ENCODE results near the gene PAM16. TPM values are rescaled to one million over a fixed set of nuclear protein-coding genes. Genes with fewer than 3 reads are reported as not detected.

The PAM16 gene
- total and polyA plus RNA-seq, 2 experiments from 2014 or later: 35.0 to 70.4 TPM

DNA sequence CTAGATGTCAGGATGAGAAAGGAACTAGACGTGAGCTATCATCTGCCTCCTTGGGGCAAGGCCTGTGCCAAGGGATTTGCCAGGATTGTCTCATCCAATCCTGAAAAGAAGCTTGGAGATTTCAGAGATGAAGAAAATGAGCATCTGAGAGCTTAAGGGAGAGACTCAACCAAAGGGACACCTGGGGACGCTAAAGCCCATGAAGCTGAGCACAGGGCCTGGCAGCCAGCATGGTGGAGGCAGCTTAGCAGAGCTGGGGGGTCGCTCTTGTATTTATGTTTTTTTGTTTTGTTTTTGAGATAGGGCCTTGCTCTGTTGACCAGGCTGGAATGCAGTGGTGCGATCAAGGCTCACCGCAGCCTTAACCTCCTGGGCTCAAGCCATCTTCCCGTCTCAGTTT is 53.6 kb downstream of the PAM16 start:
- no peak for DNase-seq (ENCODE audit: low spot score)
- Histone ChIP-seq H3K4me2 (no peak overlapping the region), H3K79me2 (peaks cover 12% of the 10 kb centered on the region), H3K9me2 (replicated peaks; ENCODE audit: insufficient read depth) (no peaks in the 10 kb centered on the region), H3K4me1 (ENCODE audit: insufficient read depth) (peaks cover 30% of the 10 kb centered on the region), H3K4me3 (no peak overlapping the region), H3K36me3 (replicated peaks; ENCODE audit: insufficient read depth, low read depth) (no peaks in the 10 kb centered on the region), H3K27me3 (no peaks in the 10 kb centered on the region), H3K9me3 (ENCODE audit: low read depth) (no peaks in the 10 kb centered on the region), H4K20me1 (ENCODE audit: insufficient read depth, poor library complexity, severe bottlenecking) (no peaks in the 10 kb centered on the region), H3K27ac (no peak overlapping the region), H2AFZ (no peak overlapping the region)
- WGBS (ENCODE audit: low lambda C conversion rate, missing lambda C conversion rate): 91% methylated on average over 6 of the region's 6 CpGs
- TF ChIP-seq, protein P1, sequence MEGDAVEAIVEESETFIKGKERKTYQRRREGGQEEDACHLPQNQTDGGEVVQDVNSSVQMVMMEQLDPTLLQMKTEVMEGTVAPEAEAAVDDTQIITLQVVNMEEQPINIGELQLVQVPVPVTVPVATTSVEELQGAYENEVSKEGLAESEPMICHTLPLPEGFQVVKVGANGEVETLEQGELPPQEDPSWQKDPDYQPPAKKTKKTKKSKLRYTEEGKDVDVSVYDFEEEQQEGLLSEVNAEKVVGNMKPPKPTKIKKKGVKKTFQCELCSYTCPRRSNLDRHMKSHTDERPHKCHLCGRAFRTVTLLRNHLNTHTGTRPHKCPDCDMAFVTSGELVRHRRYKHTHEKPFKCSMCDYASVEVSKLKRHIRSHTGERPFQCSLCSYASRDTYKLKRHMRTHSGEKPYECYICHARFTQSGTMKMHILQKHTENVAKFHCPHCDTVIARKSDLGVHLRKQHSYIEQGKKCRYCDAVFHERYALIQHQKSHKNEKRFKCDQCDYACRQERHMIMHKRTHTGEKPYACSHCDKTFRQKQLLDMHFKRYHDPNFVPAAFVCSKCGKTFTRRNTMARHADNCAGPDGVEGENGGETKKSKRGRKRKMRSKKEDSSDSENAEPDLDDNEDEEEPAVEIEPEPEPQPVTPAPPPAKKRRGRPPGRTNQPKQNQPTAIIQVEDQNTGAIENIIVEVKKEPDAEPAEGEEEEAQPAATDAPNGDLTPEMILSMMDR (IDR thresholded peaks at IDR 0.05; ENCODE audit: poor library complexity): no peak
- no peak for TF ChIP-seq EZH2phosphoT487 (IDR thresholded peaks at IDR 0.05; ENCODE audit: low read depth, severe bottlenecking, unreplicated experiment)
- TF ChIP-seq EZH2 (IDR thresholded peaks at IDR 0.05; ENCODE audit: borderline replicate concordance): no peak

DNA sequence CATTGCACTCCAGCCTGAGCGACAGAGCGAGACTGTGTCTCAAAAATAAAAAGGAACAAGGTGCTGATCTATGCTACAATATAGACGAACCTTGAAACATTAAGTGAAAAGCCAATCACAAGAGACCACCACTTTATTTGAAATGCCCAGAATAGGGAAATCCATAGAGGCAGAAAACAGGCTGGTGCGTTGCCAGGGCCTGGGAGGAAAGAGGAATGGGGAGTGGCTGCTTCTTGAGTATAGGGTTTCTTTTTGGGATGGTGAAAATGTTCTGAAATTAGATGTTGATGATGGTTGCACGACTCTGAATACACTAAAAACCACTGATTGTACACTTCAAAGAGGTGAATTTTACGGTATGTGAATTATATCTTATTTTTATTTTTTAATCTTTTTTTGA is 55.5 kb downstream of the PAM16 start:
- Histone ChIP-seq H3K4me3 (no peak overlapping the region), H4K20me1 (ENCODE audit: insufficient read depth, poor library complexity, severe bottlenecking) (no peaks in the 10 kb centered on the region), H3K9me2 (replicated peaks; ENCODE audit: insufficient read depth) (no peaks in the 10 kb centered on the region), H3K79me2 (peaks cover 12% of the 10 kb centered on the region), H3K27ac (no peak overlapping the region), H3K4me1 (ENCODE audit: insufficient read depth) (peaks cover 30% of the 10 kb centered on the region), H2AFZ (no peak overlapping the region), H3K27me3 (no peaks in the 10 kb centered on the region), H3K9me3 (ENCODE audit: low read depth) (no peaks in the 10 kb centered on the region), H3K4me2 (no peak overlapping the region), H3K36me3 (replicated peaks; ENCODE audit: insufficient read depth, low read depth) (no peaks in the 10 kb centered on the region)
- WGBS (ENCODE audit: low lambda C conversion rate, missing lambda C conversion rate): 87% methylated on average over 6 of the region's 6 CpGs
- no peak for DNase-seq (ENCODE audit: low spot score)
- TF ChIP-seq EZH2 (IDR thresholded peaks at IDR 0.05; ENCODE audit: borderline replicate concordance) (no peak), EZH2phosphoT487 (IDR thresholded peaks at IDR 0.05; ENCODE audit: low read depth, severe bottlenecking, unreplicated experiment) (no peak)
- TF ChIP-seq, protein P1 (IDR thresholded peaks at IDR 0.05; ENCODE audit: poor library complexity): no peak

DNA sequence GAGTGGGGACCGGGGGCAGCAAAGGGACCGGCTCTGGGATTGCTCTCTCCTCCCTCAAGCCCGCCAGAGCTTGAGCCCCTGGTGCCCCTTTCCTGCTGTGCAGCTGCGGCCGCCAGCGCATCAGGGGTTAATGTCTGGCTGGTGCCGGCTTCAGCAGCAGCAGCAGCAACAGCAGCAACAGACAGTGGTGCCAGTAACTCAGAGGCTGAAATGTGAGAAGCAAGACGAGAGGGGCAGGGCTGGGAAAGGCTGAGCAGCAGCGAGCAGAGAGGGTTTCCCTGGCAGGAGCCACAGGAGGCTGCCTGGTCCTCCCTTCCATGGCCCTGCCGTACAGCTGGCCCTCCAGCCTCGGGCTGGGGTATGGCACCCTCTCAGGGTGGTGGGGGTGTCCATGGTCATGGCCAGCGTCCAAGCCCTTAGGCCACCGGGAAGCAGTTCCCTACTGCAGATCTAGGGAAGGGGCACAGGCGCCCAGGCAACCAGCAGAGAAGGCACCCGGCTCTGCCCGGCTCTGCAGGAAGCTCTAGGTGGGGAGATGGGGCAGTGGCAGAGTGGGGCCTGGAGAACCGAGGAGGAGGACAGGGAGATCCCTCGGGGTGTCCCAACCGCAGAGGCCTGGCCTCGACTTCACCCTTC is 57.2 kb downstream of the PAM16 start:
- 13% methylated on average over 20 of the region's 20 CpGs for WGBS (ENCODE audit: low lambda C conversion rate, missing lambda C conversion rate)
- no peak overlapping the region for H2AFZ ChIP-seq
- TF ChIP-seq EZH2 (IDR thresholded peaks at IDR 0.05; ENCODE audit: borderline replicate concordance) (no peak), EZH2phosphoT487 (IDR thresholded peaks at IDR 0.05; ENCODE audit: low read depth, severe bottlenecking, unreplicated experiment) (no peak)
- TF ChIP-seq, protein P1 (IDR thresholded peaks at IDR 0.05; ENCODE audit: poor library complexity): no peak
- H3K36me3 ChIP-seq (replicated peaks; ENCODE audit: insufficient read depth, low read depth): no peaks in the 10 kb centered on the region
- peaks cover 27% of the 10 kb centered on the region for H3K4me1 ChIP-seq (ENCODE audit: insufficient read depth)
- peak; percentile 87 for DNase-seq (ENCODE audit: low spot score)
- H3K4me2 ChIP-seq: peak overlapping the region; percentile 74
- H3K9me2 ChIP-seq (replicated peaks; ENCODE audit: insufficient read depth): no peaks in the 10 kb centered on the region
- H3K4me3 ChIP-seq: no peak overlapping the region
- peak overlapping the region; percentile 86 for H3K27ac ChIP-seq
- no peaks in the 10 kb centered on the region for H3K9me3 ChIP-seq (ENCODE audit: low read depth)
- H4K20me1 ChIP-seq (ENCODE audit: insufficient read depth, poor library complexity, severe bottlenecking): no peaks in the 10 kb centered on the region
- no peaks in the 10 kb centered on the region for H3K27me3 ChIP-seq
- H3K79me2 ChIP-seq: peaks cover 12% of the 10 kb centered on the region
